Posterior cingulate gyrus (tissue), 11 donors: ENCODE measurements around the gene FAM181A.

Source experiments
- DNase-seq, 10 donors: peaks; one replicate each; pipeline versions ENCODE4 v3.0.0 to v3.0.0-alpha.2; 2020 to 2021; ENCODE audit warnings: mixed read lengths in 3 of 10
- intact Hi-C: fragments of 100-400 bp; cut with DNase I; formaldehyde crosslinking; loops from one replicate; pipeline ENCODE4 v1.15.1; 2023

Gene FAM181A

DNA sequence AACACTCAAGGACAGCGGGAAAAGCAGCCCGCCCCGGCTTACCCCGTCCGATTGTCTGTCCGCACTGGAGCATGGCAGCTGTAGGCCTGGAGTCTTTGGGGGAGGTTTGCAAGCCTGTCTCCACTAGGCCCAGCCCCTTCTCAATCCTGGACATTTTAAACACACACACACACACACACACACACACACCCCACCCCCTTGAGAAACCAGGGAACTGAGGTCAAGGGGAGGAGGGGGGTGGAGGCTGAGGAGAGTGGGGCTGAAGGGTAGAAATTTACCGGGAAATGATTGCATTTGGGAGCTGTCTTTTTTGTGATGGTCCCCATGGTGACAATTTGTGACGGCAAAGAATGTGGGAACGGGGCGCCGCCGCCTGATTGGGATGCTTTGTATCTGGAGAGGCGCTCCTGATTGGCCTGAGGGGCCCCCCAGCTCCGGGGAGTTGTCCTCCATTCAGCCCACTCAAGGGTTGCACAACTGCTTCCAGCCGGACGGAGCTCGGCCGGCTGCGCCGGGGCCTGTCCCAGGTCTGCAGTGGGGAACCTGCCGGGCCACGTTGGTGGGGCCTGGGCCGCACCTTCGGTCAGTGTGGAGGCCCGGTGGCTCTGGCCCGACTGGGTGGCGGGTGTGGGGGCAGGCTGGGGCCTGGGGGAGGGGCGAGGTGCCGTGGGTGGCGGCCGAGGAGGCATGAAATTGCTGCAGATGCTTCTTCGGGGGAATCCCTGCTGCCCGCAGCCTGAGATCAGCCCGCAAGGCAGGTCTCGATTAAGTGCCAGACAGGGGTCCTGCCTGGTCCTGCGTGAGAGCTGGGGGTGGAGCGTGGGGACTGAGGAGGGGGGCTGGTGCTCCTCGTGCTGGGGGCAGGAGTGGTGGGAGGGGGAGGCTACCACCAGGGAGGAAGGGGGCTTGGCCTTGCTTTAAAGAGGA is at the start of gene FAM181A:
Gene FAM181A (plus strand): TSS at position 472 of the 927 bp plus-strand sequence. CDS start 942 bp downstream, outside the sequence.
- intact Hi-C loops: no loop called here
- DNase-seq: peak in 7 of 10 donors; percentile 19 to 91 (median 68)

DNA sequence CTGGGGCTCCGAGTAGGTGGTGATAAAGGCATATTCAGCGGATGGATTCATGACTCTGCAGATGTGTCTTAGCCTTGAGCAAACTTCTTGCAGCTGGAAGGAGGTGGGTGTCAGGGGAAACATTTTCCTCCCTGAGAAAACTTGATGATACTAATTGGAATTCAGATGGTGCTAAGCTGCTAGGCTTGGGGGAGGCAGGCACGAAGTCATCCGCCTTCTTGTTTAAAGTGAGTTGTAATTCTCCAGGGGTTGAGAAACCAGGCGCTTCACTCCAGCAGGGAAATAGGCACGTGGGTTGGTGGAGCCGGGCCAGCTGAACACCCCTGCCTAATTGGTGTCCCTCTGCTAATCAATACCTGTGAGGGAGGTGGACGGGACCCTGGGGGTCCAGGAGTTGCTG is 48.9 kb upstream of the FAM181A start:
- DNase-seq: peak in 1 of 10 donors; percentile 59
- intact Hi-C loops: no loop called here

DNA sequence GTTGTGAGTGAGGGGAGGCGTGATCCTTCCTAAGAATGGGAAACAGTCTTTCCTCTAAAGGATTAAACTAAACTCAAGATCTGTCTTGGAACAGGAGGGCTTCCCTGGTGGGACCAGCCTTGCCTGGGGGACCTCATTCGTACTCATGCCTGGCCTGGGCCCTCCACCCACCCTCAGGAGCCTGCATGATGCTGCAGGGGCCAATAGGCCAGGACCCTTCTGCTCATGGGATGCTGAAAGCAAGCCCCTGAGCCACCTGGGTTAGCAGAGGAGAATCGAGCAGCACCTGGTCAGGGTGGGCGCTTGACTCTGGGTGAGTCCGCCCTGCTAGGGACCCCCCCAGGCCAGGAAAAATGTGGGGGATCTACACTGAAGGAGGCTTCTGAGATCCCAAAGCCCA is 48.3 kb upstream of the FAM181A start:
- intact Hi-C loops: no loop called here

DNA sequence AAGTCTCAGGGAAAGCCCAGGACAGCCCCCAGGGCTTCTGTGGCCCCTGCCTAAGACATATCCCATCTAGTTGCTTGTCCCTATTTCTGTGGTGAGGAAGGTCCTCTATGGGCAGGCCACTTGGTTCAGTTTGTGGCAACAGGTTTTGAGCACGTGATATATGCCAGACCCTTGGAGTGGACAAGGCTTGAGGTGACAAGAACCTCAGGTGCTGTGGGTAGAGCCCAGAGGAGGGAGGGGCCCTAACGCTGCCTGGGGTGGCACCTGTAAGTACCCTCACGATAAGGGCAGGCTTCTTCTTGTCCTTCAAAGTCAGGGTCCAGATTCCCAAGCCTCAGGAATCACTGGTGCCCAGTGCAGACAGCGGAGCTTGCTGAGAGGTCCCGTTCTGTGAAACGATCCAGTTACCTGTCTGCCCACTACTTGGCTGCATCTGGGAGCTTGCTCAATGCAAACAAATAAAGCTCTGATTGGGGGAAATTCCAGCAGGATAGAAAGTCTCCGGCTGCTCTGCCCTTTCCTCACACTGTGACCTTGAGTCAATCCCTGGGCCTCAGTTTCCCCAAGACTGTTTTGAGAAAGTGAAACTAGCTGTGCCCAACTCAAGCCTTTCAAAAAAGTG is 47.7 kb upstream of the FAM181A start:
- intact Hi-C loops: no loop called here
- DNase-seq: no peak

More for the DNA sequence above, 48.3 kb upstream of the FAM181A start:
- peak in 1 of 10 donors; percentile 57 for DNase-seq

DNA sequence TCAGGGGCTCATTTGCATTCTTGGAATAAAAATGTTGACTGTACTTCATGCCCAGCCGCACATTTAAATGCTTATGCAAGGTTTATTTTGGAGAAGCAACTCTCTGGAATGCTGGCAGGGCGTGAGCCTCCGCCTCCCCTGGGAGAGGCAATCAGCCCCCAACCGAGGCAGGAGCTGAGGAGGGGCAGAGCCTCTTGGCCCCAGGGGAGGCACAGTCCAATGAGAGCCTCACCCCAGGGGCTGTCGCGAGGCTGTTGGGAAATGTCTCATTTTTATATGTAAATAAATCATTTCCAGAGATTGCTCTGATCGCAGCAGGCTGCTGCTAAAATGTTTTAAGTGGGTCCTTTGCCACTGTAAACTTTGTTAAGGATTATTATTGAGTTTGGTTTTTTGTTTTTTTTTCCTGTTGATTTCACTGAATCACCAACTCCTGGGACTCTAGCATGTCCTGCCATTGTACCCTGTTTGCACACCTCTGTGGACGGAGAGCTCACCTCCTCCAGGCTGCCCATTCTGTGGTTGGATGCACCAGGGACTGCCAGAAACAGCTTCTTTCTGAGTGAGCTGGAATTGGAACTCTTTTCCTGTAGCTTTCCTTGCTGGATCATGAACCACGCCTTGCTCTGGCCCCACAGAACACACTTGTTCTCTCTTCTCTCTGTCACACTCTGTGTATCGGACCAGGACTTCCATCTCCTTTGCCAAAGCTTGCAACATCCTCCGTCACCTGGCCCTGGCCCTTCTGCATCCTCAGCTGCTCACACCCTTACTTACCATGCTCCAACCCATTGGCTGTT is 46.9 kb upstream of the FAM181A start:
- intact Hi-C loops: no loop called here
- DNase-seq: no peak

DNA sequence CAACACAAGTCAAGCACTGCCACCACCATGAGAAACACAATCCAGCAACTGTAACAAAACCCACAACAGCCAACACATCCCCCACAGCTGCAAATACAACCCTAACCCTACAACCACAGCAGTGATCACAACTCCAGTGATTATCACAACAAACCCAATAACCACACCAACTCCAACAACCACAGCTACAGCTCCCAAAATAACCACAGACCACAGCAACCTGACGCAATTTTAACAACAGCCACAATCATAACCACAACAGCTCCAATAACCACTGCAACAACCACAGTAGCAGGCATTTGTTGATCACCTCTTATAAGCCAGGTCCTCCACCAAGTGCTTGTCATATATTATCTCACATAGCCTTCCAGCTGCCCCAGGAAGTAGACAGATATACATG is 42.2 kb upstream of the FAM181A start:
- intact Hi-C loops: no loop called here
- DNase-seq: no peak

DNA sequence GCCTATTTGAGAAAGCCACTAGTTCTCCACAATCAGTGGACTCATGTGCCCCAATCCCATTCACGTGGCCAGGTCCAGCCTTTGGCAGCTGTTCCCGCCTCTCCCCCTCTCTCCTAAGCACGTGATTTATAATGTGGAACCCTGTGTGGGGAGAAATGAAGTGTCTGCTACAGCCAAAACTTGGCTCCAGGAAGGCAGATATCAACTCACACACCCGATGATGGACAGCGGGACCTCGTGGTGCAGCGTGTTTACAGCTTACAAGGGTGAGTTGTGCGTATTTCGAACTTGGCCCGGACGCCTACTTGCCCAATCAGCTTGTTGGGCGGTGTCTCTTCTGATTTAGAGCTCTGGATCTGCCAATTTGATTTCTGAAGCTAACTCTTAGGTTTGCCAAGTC is 38.1 kb upstream of the FAM181A start:
- intact Hi-C loops: no loop called here

DNA sequence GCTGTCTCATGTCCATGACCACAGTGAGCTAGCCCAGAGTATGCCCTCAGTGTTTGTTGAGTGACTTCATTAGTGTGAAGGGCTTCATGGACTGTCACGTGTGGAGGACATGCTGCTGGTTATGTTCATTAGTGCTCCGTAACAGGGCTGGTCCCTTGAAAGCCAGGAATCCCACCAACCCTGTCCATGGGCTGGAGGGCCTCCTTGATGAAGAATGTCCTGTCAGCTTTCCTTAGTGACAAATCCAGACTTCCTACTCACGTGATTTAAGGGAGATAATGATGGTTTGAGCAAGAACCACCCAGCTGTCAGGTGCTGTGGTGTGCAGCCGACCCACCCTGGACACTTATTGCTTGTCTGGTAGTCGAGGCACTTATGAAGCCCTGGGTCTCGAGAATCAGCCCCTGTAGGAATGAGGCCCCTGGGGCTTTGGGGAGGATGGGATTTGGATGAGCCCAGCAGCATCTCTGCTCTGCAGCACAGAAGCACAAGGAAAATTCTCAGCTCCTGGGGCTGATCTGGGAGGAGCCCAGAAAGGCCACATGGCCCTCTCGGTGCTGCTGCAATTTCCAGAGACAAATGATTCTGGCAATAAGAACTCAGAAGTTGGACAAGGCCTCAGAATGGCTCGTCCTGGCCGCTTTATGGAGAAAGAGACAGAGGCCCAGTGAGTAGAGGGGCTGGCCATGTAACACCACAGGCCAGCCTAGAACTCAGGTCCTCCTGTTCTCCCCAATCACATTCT is 37.2 kb upstream of the FAM181A start:
- intact Hi-C loops: loop anchor here (5.0 kb wide), 1 partner anchor 103 kb away; the partner anchor contains the start of gene PRIMA1
- DNase-seq: peak in 1 of 10 donors; percentile 6

More for the DNA sequence above, 38.1 kb upstream of the FAM181A start:
- no peak for DNase-seq

DNA sequence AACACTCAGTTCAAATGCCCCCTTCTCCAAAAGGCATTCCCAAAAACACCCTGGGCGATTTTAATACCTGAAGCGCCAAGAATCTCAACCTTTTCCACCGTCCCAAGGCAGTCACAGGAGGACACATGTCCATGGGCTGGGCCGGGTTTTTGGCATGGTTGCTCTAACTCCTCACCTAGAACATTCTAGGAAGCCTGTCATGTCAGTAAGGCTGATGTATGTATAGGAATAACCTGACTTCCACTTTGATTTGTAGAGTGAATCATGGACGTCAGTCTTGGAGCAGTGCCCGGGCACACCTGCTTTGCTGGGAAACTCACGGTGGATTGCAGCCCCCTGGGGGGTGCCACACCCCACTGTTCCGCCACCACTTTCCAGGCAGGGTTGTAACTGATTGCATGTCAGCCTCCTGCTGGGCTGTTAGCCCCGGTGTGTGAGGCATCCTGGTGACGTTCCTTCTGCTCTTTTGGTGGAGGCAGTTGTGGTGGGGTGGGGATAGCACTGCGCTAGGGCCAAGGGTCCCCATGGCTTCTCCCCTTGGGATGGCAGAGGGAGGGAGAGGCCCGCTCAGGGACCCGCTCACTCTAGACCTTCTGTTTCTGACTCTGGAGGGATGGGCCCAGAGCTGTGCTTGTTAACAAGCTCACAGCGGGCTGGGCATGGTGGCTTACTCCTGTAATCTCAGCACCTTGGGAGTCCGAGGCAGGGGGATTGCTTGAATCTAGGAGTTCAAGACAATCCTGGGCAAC is 35.2 kb upstream of the FAM181A start:
- DNase-seq: peak in 1 of 10 donors; percentile 52
- intact Hi-C loops: loop anchor here (5.0 kb wide), 1 partner anchor 105 kb away; the partner anchor contains the start of gene PRIMA1

DNA sequence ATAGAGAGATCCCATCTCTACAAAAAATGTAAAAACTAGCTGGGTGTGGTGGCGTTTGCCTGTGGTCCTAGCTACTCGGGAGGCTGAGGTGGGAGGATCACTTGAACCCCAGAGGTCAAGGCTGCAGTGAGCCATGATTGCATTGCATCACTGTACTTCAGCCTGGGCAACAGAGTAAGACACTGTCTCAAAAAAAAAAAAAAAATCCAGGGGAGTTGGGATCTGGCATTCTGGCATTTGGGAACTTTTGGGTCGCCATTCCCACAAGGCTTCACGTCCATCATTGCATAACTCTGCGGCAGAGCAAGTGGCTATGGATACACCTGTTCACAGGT is 34.7 kb upstream of the FAM181A start:
- intact Hi-C loops: loop anchor here (5.0 kb wide), 1 partner anchor 105 kb away; the partner anchor contains the start of gene PRIMA1
- DNase-seq: no peak

DNA sequence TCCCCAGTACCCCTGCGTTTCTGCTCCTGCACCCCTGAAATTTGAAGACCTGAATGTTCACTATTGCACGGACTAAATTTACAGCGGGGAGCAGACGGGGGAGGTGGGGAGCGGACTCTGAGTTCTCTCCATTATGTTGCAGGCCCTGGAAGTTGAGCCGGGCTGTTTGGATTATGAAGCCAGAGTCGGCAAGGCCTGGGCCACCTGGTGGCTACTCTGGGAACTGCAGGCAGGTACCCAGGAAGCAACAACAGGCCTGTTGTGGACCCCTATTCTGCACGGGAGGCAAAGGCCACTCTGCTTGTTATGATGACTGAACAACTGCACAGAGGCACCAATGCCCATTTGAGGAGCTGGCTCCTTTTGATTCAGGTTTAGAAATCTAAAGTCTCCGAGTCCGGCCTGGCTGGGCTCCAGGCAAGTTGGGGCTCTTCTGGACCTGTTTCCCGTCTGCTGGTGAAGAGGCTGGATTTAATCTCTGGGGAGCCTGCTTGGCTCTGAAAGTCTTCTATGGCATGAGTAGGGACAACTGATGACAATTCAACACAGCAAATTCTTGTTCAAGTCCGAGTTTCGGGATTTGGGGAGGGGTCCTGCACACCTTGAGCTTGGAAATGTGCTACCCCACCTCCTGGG is 34.1 kb upstream of the FAM181A start:
- peak; percentile 50 to 95 (median 80) for DNase-seq
- intact Hi-C loops: loop anchor here (1.0 to 5.0 kb wide), 2 partner anchors 106 to 238 kb away; partner anchors contain the start of gene PRIMA1

DNA sequence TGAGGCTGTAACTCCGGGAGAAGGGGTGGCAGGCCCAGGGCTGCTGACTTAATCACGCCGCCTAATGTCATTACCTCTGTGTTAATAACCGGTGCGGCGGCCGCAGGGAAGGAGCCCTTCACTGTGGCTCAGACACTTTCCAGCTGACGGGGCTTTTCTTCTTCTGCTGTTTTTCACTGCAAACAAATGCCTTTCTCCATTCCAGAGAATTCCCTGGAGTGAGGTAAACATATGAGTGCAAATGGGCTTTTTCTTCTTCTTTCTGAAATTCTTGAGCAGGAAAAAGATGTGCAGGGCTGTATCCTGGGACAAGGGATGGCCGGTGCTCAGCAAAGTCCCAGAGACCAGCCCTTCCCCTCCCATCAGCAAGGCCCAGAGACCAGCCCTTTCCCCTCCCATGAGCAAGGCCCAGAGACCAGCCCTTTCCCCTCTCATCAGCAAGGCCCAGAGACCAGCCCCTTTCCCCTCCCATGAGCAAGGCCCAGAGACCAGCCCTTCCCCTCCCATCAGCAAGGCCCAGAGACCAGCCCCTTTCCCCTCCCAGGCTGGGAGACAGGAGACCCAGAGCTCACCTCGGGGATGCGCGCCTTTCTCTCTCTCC is 33.4 kb upstream of the FAM181A start:
- peak in 1 of 10 donors; percentile 23 for DNase-seq

DNA sequence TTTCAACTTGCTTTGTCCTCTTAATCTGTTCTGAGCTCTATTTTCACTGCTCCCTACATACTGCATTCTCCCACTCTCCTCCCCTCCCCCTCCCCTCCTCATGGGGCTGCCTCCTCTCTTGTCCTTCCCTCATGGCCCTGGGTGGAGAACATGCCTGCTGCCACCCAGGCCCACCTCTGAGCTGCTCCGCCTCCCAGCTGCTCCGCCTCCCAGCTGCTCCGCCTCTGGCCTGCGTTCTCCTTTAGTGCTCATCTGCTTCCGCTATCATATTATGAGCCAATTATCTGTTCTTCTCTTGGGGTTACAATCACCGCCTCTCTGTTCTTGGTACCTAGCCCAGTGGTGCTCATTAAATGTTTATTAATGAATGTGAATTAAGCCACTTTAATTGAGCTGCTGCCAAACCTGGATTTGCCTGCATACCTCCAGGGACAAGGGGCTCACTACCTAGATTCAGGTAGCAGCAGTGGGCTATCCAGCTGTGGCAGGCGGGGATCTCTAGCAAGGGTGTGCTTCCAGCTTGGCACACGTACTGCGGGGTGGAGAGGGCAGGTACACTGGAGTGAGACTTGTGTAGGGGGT is 32.0 kb upstream of the FAM181A start:
- intact Hi-C loops: no loop called here
- DNase-seq: peak in 1 of 10 donors; percentile 47

More for the DNA sequence above, 33.4 kb upstream of the FAM181A start:
- intact Hi-C loops: loop anchor here (1.0 to 5.0 kb wide), 2 partner anchors 106 to 238 kb away; partner anchors contain the start of gene PRIMA1

DNA sequence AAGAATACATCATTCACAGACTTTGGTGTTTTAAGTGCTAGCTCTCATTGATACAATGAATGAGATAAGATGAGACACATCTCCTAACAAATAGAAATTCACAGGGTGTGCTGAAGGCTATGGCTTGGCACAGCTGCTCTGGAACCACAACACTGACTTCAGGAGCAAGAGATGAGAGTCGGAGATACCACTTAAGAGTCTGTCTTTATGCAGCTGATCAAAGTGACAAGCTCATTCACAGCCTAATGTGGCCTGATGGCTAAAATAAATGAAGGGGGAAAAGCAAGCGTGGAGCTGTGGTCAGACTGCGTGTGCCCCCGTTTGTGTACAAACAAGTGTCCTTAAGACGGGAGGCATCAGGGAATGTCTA is 29.7 kb upstream of the FAM181A start:
- DNase-seq: no peak
- intact Hi-C loops: no loop called here

DNA sequence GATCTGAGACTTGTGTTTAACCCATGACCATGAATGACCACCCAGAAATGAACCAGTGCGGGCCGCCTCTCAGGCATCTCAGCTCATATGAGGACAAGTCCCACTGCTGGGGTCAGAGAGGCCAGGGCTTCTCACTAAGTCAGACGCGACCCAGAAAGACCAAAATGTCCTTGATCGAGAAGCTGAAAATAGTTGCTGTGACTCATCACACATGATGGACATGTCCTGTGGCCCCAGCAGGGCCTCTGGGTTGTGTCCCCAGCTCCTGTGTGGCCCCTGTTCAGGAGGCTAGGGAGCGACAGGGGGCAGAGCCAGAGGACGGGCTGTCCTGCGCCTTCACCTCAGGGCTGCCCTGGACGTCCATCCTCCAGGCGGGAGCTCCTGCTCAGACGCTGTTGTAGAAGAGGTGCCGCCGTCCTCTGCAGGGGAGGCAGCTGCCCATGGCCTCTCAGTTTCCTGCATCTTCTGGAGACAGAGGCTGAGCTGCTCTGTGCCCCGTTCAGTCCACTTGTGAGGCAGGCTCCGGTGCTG is 29.0 kb upstream of the FAM181A start:
- intact Hi-C loops: no loop called here

DNA sequence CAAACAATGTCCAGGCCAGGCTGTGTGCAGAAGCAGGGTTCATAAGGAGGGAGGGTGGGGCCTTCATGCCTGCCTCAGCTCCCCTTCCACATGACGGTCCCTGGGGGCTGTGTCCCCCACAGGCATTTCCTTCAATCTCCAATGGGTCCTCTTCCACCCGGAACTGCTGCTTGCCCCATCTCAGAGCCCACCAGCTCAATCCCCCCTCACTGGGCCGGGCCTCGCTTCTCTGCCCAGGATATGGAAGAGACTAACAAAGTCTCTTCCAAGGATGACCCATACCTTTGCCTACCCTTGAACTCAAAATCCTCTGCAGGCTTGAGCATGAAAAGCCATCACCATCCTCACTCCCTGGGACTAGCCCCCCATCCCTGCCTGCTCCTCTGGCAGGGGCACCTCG is 28.4 kb upstream of the FAM181A start:
- intact Hi-C loops: no loop called here
- DNase-seq: peak in 1 of 10 donors; percentile 74

More for the DNA sequence above, 29.0 kb upstream of the FAM181A start:
- peak in 1 of 10 donors; percentile 77 for DNase-seq

DNA sequence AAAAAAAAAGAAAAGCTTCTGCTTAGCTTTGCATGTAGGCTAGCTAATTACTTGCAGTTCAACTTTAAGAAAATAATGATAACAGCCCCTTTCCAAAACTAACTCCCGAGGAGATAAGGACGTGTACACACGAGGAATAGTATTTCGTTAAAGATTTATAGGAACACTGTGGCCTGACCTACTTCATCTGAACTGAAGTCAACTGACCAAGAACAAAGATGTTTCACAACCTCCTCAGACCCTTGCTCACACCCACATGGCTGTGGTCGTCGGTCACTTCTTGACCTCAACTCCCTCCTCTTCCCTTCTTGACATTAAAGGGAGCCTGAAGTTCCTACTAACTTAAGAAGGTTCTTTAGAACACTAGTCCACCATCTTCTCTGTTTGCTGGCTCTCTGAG is 25.3 kb upstream of the FAM181A start:
- intact Hi-C loops: no loop called here
- DNase-seq: peak in 2 of 10 donors; percentile 7 to 11
